CD8-positive, alpha-beta memory T cell (primary cell): Measurements from ENCODE around the gene SLC2A1. TPM values are rescaled to one million over a fixed set of nuclear protein-coding genes. Genes with fewer than 3 reads are reported as not detected.

Experiments
- polyA plus RNA-seq: library from polyadenylated mRNA; unstranded; fragments of 300-500 nt; fragmentation: Illumina TruSeq; gene quantifications from one replicate; pipeline ENCODE4 v1.2.3, GENCODE V29; 2021
- total RNA-seq, 2 experiments: library from RNA; stranded (reverse); gene quantifications; one replicate each; pipeline ENCODE4 v1.2.3, GENCODE V29; 2021

Gene SLC2A1
- total and polyA plus RNA-seq, 3 experiments from 2014 or later: 42.6 to 108 (median 103) TPM

Other genes starting within 250 kb of the SLC2A1 start
- not detected for gene CLDN19, start 218.6 kb downstream of the SLC2A1 start, total RNA-seq
- not detected for gene CLDN19, start 218.6 kb downstream of the SLC2A1 start, polyA plus RNA-seq
- 10 to 100 TPM; 35.6 to 38.5 TPM for gene P3H1, start 191.8 kb downstream of the SLC2A1 start, total RNA-seq
- gene P3H1, start 191.8 kb downstream of the SLC2A1 start, polyA plus RNA-seq: 11.1 TPM
- gene C1orf50, start 191.6 kb downstream of the SLC2A1 start, total RNA-seq: 1 to 10 TPM; 5.4 to 8.7 TPM
- gene C1orf50, start 191.6 kb downstream of the SLC2A1 start, polyA plus RNA-seq: 3.5 TPM
- gene TMEM269, start 173.9 kb downstream of the SLC2A1 start, total RNA-seq: under 1 TPM; 0.16 to 0.20 TPM
- not detected for gene TMEM269, start 173.9 kb downstream of the SLC2A1 start, polyA plus RNA-seq
- gene ERMAP, start 141.7 kb downstream of the SLC2A1 start, total RNA-seq: 1 to 10 TPM; 3.5 to 3.6 TPM
- gene ERMAP, start 141.7 kb downstream of the SLC2A1 start, polyA plus RNA-seq: 3.1 TPM
- gene SVBP, start 141.5 kb downstream of the SLC2A1 start, total RNA-seq: 10 to 100 TPM; 12.6 to 16.4 TPM
- 38.4 TPM for gene SVBP, start 141.5 kb downstream of the SLC2A1 start, polyA plus RNA-seq
- 10 to 100 TPM; 10.8 TPM for gene ZNF691, start 112.3 kb downstream of the SLC2A1 start, total RNA-seq
- 9.5 TPM for gene ZNF691, start 112.3 kb downstream of the SLC2A1 start, polyA plus RNA-seq
- 100 to 1,000 TPM; 168 to 173 TPM for gene EBNA1BP2, start 213.4 kb upstream of the SLC2A1 start, total RNA-seq
- gene EBNA1BP2, start 213.4 kb upstream of the SLC2A1 start, polyA plus RNA-seq: 53.9 TPM
- under 1 TPM; 0.26 to 0.33 TPM for gene CFAP57, start 213.5 kb upstream of the SLC2A1 start, total RNA-seq
- not detected for gene CFAP57, start 213.5 kb upstream of the SLC2A1 start, polyA plus RNA-seq